Measurements from ENCODE around the gene ZNF546.
"Not testable (repeated sequence)": the region's sequence is repeated elsewhere in the genome, so short reads cannot be mapped to it uniquely, and the experiment has no call there.

Gene ZNF546

DNA sequence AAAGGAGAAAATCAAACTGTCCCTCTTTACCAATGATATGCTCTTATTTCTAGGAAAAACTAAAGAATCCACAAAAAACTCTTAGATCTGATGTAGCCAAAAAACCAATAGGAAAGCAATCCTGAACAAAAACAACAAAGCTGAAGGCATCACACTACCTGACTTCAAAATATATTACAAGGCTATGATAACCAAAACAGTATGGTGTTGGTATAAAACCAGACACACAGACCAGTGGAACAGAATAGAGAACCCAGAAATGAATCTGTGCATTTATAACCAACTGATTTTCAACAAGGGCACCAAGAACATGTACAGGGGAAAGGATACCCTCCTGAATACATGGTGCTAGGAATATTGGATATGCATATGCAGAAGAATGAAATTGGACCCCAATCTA lies 9.7 kb upstream of the ZNF546 start:
- DNase-seq, result no peak

DNA sequence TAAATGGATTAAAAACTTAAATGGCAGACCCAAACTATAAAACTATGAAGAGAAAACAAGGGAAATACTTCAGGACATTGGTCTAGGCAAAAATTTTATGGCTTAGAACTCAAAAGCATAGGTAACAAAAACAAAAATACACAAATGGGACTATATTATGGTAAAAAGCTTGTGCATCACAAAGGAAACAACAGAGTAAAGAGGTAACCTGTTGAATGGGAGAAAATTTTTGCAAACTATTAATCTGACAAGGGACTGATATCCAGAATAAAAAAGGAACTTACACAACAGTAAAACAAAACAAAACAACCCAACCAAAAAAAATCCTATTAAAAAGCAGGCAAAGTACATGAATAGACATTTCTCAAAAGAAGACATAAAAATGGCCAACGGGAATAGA lies 9.3 kb upstream of the ZNF546 start:
- DNase-seq, result no peak

DNA sequence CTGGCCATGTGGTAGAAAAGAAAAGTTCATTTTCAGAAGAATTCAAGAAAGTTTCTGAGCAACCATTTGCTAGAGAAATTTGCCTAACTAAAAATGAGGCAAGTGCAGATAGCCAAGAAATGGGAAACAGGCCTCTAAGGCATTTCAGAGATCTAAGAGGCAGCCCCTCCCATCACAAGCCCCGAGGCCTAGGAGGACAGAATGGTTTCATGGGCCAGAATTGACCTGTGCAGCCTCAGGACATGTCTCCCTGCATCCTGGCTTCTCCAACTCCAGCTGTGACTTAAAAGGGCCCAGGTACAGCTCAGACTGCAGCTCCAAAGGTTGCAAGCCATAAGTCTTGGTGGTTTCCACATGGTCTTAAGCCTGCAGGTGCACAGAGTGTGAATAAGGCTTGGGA lies 3.3 kb upstream of the ZNF546 start:
- no peak for DNase-seq

DNA sequence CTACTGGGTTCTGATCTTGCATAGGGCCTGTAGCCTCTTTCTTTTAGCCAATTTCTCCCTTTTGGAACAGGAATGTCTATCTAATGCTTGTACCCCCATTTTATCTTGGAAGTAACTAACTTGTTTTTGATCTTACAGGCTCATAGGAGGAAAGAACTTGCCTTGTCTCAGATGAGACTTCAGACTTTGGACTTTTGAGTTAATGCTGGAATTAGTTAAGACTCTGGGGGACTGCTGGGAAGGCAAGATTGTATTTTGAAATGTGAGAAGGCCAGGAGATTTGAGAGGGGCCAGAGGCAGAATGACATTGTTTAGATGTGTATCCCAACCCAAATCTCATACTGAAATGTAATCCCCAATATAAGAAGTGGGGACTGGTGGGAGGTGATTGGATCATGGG lies 2.5 kb upstream of the ZNF546 start:
- no peak for DNase-seq

DNA sequence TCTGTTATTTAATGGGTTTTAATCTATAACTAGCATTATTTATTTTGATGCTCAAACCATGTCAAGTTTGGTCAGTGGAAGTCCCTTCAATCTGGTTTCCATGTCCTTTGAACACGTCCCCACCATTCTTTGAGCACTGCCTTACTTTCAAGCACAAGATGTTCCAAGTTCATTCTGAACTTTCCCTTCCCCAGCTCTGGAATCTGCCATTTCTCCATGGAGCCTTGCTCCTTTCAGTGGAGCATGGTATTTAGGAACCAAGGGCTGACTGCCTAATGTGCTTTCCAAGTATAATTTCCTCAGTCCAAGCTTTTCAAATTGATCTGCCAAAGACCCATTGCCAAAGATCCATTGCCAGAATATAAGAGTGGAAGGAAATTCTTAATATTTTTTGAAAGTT lies 1.1 kb upstream of the ZNF546 start:
- DNase-seq, result no peak

DNA sequence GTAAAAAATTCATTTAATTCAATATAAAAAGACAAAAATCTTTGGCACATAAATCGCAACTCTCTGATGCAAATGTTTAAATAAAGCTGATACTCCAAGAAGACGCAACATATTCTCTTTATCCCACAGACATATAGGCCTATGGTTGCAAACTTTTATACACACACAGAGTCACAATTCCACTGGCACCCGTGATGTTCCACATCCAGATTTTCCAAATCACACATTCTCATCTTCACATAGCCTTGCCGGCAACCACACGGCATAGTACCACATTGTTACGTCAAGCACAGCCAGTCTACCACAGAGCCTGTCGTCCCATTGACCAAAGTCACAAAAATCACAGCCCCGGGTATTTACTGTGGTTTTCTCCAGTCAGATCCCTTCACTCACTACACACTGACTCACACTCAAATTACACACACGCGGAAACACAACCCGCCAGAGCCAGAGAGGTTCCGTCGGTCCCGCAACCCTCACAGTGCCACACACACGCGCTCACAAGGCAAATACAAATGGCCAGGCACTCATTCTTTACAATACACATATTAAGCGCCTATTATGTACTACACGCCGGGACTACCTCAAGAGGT lies 546 bp upstream of the ZNF546 start:
- DNase-seq, result peak; percentile 9

DNA sequence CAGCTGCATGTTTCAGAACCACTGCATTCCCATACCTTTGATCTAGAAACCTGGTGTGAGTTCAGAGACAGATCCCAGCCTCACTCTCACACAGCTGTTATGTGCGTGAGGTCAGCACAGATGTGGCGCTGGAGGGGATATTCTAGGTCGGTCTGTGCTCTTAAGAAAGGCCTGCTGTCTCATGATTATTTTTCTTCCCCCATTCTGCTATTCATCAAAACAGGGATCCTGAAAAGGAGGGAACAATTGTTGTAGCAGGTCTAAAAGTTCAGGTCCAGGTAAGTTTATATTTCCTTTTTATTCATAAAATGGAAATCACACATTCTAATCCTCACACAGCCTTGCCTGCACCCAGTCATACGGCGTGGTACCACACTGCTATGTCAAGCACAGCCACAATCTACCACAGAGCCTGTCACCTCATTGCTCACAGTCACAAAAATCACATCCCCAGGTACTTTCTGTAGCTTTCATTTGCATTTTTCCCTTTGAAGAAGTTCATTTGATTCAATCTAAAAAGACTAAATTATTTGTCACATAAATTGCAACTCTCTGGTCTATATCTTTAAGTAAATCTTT lies 867 bp downstream of the ZNF546 start:
- DNase-seq, result no peak

DNA sequence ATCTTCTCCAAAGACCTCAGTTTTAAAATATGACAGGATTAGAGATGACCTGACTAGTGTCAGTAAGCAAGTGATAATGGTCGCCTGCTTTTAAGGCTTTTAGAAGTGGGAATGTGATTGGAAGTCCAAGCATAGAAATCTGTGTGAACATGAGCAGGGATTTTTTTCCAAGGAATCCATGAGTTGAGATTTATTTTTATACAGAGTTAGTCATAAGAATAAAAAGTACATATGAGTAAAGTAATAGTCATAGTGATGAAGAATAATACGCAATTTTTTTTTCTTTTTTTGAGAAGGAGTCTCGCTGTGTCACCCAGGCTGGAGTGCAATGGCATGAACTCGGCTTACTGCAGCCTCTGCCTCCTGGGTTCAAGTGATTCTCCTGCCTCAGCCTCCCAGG lies 1.6 kb downstream of the ZNF546 start:
- no peak for DNase-seq

DNA sequence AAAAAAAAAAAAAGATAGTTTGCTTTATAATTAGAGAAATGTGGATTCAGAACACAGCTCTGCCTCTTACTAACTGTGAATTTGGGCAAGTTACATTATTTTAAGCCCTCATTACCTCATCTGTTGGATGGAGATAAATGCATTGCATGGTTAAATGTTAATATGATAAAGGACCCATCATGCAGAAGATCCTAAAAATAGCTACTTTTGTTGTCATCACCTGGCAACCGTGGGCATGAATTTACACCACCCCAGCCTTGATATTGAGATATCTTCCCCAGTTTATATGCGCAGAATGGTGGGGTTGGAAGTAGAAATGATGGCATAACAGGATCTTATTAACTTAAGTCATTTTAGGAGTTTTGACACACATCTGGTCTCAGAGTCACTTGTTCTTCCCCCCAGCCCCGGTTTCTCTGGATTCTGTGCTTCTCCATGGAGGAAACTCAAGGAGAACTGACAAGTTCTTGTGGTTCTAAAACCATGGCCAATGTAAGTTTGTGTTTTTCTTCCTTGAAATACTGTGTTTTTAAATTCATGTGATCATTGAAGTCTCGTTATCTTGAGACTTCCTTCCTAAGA lies 8.9 kb downstream of the ZNF546 start:
- DNase-seq, result no peak

DNA sequence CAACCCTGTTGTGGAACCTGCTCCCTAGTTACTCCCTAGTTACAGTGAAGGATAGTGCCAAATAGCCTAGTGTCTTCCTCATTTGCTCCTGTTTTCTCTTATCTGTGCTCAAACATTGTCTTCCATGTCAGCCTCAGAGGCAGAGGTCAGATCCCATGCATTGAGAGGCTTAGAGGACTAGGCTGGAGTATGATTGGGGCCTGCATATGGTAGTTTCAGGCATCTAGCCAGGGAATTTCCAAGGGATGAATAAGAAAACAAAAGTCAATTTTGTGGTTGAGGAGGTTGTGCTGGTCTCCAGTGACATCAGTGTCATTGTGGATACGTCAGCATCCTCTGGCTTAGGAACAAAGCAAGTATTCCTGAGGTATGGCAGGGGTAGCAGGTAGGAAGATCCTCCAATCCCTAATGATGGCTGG lies 9.4 kb downstream of the ZNF546 start:
- no peak for DNase-seq

DNA sequence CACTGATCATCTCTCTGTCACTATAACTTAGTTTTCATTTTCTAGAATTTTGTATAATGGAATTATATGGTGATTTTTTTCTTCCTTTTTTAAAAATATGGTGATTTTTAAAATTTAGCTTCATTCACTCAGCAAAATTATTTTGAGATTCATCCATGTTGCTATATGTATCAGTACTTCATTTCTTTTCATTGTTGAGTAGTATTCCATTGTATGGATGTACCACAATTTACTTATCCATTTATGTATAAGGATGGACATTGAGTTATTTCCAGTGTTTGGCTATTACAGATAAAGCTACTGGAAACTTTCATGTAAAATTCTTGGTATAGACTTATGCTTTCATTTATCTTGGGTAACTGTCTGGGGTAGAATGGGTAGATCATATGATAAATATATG lies 12.8 kb downstream of the ZNF546 start:
- no peak for DNase-seq

DNA sequence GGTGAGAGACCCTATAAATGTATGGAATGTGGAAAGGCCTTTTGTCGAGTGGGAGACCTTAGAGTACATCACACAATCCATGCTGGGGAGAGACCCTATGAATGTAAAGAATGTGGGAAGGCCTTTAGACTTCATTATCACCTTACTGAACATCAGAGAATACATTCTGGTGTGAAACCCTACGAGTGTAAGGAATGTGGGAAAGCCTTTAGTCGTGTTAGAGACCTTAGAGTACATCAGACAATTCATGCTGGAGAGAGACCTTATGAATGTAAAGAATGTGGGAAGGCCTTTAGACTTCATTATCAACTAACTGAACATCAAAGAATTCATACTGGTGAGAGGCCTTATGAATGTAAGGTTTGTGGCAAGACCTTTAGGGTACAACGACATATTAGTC lies 17.1 kb downstream of the ZNF546 start:
- DNase-seq, result no peak

DNA sequence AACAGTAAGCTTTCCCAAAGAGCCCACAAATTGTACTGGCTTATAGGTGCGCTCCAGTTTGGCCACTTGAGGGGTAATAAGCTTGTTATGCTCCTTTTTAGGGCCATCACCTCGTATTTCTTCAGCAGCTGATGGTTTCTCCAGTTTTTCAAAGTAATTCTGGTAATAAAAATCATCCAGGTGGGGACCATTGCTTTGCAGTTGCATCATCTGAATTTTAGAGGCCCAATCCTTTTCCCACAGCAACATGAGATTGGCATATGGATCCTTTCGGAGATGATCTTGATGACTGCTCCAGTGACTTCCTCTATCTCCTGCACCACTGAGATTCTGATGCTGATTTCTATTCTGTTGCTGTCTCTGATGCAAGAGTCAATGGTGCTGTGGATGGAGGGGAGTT lies 27.1 kb downstream of the ZNF546 start:
- no peak for DNase-seq

DNA sequence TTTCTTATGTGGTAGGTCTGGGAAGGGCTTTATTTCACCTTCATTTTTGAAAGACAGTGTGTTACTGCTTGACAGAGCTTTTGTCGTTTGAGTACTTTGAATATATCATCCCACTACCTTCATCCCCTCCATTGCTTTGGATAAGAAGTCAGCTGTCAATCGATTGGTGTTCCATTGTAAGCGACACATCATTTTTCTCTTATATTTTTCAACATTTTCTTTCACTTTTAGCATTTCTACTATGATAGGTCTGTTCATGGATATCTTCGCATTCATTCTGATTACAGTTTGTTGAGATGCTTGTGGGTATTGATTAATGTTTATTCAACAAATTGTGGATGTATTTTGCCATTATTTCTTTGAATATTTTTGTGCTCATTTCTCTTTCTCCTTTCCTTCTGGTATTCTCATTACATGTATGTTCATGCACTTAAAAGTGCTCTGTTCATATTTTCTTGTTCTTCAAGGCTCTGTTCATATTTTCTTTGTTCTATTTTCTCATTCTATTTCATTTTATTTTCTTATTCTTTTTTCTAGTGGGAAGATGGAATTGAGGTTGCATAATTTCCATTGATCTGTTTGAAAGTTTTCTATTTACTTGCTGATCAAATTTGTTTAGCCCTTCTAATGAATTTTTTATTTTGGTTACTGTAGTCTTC lies 29.2 kb downstream of the ZNF546 start:
- no peak for DNase-seq

DNA sequence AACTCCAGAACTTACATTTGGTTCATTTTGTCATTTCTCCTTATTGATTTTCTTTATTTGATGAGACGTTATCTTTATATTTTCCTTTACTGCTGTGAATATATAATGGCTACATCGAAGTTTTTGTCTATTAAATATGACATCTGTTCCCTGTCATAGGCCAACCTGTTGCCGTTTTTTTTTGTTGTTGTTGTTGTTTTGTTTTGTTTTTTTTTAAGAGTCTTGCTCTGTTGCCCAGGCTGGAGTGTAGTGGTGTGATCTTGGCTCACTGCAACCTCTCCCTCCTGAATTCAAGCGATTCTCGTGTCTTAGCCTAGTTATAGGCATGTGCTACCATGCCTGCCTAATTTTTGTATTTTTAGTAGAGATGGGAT lies 29.7 kb downstream of the ZNF546 start:
- no peak for DNase-seq

DNA sequence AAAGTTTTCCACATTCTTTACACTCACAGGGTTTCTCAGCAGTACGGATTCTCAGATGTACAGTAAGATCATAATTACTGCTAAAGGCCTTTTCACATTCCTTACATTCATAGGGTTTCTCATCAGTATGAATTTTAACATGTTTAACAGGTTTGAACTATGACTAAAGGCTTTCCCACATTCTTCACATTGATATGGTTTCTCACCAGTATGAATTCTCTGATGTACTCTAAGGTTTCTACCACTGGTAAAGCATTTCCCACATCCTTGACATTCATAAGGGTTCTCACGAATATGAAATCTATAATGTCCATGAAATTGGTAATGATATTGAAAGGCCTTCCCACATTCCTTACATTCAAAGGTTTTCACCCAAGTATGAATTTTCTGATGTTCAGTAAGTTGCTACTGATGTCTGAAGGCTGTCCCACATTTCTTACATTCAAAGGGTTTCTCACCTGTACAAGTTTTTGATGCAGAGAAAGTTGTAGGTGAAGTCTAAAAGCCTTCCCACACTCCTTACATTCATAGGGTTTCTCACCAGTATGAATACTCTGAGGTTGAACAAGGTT lies 37.2 kb downstream of the ZNF546 start:
- no peak for DNase-seq

DNA sequence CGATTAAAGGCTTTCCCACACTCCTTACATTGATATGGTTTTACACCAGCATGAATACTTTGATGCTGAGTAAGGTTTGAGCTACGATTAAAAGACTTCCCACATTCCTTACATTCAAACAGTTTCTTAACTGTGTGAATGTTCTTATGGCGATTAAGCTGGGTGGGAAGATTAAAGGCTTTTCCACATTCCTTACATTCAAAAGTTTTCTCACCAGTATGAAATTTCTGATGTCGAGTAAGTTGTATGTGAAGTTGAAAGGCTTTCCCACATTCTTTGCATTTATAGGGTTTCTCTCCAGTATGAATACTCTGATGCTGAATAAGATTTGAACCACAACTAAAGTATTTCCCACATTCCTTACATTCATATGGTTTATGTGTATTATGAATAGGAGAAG lies 39.1 kb downstream of the ZNF546 start:
- DNase-seq, result no peak

DNA sequence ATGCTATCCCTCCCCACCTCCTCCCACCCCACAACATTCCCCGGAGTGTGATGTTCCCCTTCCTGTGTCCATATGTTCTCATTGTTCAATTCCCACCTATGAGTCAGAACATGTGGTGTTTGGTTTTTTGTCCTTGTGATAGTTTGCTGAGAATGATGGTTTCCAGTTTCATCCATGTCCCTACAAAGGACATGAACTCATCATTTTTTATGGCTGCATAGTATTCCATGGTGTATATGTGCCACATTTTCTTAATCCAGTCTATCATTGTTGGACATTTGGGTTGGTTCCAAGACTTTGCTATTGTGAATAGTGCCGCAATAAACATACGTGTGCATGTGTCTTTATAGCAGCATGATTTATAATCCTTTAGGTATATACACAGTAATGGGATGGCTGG lies 41.2 kb downstream of the ZNF546 start:
- not testable (repeated sequence) for DNase-seq

DNA sequence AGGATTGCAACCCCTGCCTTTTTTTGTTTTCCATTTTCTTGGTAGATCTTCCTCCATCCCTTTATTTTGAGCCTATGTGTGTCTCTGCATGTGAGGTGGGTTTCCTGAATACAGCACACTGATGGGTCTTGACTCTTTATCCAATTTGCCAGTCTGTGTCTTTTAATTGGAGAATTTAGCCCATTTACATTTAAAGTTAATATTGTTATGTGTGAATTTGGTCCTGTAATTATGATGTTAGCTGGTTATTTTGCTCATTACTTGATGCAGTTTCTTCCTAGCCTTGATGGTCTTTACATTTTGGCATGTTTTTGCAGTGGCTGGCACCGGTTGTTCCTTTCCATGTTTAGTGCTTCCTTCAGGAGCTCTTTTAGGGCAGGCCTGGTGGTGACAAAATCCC lies 44.9 kb downstream of the ZNF546 start:
- not testable (repeated sequence) for DNase-seq

DNA sequence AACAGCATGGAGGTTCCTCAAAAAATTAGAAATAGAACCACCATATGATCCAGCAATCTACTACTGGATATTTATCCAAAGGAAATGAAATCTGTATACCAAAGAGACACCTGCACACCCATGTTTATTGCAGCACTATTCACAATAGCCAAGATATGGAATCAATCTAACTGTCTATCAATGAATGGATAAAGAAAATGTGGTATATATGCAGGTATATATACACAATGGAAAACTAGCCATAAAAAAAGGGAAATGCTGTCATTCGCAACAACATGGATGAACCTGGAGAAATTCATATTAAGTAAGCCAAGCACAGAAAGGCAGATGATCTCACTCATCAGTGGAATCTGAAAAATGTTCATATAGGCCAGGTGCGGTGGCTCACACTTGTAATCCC lies 56.6 kb downstream of the ZNF546 start:
- no peak for DNase-seq

DNA sequence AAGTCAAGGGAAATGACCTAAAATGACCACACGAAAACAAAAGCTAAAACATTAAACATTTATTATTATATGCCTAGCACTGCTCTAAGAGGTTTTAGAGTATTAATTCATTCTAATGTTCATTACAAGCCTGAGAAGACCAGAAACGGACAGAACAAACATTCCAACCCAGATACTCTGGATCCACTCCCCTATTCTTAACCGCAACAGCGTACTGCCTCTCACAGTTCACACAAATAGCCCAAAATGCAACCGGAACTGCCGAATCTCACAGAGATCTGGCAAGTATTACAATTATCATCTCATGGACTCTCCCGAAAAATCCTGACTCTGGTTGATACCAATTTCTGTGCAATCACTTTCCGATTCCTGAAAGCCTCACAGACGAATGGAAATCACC lies 57.8 kb downstream of the ZNF546 start:
- DNase-seq, result no peak

DNA sequence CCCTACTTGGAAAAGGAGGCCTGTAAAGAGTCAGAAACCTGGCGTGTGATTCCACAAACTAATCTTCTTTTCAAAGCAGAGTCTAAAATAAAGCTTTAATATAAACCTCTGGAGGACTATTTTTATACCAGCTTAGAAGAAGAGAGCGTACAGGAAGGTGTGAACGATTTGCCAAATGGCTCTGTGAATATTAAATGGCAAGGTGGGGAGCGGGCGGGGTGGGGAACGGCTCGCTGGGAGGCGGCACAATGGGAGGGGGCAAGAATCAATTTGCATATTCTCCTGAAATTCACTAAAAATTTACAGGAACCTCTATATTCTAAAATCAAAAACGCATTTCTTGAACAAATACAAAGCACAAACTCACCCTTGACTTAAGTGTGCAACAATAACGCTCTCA lies 58.2 kb downstream of the ZNF546 start:
- no peak for DNase-seq

DNA sequence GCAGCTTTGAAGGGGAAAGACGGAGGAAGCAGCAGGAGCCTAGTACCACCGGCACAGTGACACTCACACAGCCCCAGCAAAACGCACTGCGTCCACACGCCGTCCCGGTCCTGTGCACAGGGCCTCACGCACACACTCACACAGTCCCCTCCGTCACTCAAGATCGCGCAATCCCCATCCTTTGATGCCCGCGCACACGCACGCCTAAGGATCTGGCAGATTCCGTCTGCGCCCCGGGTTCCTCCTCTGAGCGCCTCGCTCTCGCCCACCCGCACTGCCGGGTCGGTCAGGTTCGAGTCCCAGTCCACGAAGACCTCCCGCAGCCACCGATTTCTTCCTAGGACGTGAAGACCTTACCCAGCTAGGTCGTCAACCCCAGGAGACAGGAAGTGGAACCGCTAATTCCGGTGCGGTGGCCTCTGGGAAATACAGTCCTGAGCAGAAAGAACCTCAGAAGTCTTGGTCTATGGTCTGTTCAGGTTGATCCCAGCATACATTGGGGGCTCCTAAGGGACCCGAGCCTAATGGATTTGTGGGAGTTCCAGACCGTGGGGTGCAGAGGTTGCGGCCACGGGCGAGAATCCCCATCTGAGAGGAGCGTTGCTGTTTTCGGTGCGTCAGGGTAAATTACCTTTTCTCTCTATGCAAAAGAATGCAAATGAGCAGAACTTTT lies 59.1 kb downstream of the ZNF546 start, which contains the start of gene ZNF780B:
ZNF780B (minus strand) TSS at position 400 of the 673 bp plus-strand sequence. CDS start 5,899 bp downstream, outside the sequence.
- DNase-seq, result peak; percentile 13
